ENCODE results near the gene SLC4A5. TPM values are rescaled to one million over a fixed set of nuclear protein-coding genes. Genes with fewer than 3 reads are reported as not detected.

SLC4A5 gene, protein sequence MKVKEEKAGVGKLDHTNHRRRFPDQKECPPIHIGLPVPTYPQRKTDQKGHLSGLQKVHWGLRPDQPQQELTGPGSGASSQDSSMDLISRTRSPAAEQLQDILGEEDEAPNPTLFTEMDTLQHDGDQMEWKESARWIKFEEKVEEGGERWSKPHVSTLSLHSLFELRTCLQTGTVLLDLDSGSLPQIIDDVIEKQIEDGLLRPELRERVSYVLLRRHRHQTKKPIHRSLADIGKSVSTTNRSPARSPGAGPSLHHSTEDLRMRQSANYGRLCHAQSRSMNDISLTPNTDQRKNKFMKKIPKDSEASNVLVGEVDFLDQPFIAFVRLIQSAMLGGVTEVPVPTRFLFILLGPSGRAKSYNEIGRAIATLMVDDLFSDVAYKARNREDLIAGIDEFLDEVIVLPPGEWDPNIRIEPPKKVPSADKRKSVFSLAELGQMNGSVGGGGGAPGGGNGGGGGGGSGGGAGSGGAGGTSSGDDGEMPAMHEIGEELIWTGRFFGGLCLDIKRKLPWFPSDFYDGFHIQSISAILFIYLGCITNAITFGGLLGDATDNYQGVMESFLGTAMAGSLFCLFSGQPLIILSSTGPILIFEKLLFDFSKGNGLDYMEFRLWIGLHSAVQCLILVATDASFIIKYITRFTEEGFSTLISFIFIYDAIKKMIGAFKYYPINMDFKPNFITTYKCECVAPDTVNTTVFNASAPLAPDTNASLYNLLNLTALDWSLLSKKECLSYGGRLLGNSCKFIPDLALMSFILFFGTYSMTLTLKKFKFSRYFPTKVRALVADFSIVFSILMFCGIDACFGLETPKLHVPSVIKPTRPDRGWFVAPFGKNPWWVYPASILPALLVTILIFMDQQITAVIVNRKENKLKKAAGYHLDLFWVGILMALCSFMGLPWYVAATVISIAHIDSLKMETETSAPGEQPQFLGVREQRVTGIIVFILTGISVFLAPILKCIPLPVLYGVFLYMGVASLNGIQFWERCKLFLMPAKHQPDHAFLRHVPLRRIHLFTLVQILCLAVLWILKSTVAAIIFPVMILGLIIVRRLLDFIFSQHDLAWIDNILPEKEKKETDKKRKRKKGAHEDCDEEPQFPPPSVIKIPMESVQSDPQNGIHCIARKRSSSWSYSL
- total RNA-seq = 1 to 10 TPM; 2.1 to 9.2 (median 6.2) TPM

DNA sequence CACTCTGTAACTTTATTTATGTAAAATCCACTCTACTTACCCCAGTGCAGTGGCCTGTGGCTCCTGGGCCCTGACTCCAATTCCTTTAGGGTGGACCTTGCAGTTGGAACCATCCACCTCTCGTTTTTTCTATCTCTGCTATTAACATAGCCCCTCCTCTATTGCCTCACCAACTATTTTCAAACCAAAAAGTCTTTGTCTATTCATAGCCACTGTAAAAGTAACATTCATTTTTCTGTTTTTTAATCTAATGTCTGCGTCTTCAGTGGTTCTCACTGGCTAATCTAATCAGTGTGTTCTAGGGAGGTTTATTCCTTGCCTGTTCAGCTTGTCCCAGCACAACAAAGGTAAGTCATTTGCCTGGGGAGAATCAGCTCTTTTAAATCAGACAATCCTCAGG is at the start of gene SLC4A5:
Gene SLC4A5, minus strand, starts transcription at position 101 of the 400 bp plus-strand sequence. CDS start 28,393 bp downstream, outside the sequence.
- Histone ChIP-seq H3K27ac (no peak within 1 kb of the TSS), H3K36me3 (no peaks in the 10 kb centered on the region), H3K9me3 (no peaks in the 10 kb centered on the region), H3K4me1 (no peaks in the 10 kb centered on the region), H3K27me3 (no peaks in the 10 kb centered on the region), H3K4me3 (no peak within 1 kb of the TSS)
- no peak for DNase-seq (ENCODE audit: low spot score in 2 of 2)
- intact Hi-C loops (cut with DNase I; ENCODE audit: low total_unique reads) = loop anchor here (10.0 kb wide), 1 partner anchor 551 kb away; no protein-coding TSS in a partner anchor
- TF ChIP-seq POLR2A (IDR thresholded peaks at IDR 0.05) (no peak), POLR2AphosphoS5 (IDR thresholded peaks at IDR 0.05) (no peak)
- TF ChIP-seq, protein P1, sequence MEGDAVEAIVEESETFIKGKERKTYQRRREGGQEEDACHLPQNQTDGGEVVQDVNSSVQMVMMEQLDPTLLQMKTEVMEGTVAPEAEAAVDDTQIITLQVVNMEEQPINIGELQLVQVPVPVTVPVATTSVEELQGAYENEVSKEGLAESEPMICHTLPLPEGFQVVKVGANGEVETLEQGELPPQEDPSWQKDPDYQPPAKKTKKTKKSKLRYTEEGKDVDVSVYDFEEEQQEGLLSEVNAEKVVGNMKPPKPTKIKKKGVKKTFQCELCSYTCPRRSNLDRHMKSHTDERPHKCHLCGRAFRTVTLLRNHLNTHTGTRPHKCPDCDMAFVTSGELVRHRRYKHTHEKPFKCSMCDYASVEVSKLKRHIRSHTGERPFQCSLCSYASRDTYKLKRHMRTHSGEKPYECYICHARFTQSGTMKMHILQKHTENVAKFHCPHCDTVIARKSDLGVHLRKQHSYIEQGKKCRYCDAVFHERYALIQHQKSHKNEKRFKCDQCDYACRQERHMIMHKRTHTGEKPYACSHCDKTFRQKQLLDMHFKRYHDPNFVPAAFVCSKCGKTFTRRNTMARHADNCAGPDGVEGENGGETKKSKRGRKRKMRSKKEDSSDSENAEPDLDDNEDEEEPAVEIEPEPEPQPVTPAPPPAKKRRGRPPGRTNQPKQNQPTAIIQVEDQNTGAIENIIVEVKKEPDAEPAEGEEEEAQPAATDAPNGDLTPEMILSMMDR (IDR thresholded peaks at IDR 0.05) = no peak

DNA sequence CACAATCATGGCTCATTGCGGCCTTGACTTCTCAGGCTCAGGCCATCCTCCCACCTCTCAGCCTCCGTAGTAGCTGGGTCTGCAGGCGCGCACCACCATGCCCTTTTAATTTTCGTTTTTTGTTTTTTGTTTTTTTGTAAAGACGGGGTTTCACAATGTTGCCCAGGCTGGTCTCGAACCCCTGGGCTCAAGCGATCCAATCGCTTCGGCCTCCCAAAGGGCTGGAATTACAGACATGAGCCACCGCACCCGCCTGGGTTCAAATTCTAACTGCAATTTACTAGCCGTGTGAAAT is 49.2 kb upstream of the SLC4A5 start:
- peaks cover 4 to 9% of the 10 kb centered on the region in 2 donors for H3K4me1 ChIP-seq
- H3K9me3 ChIP-seq = no peaks in the 10 kb centered on the region
- no peaks in the 10 kb centered on the region for H3K27me3 ChIP-seq
- DNase-seq (ENCODE audit: low spot score in 2 of 2) = no peak
- H3K36me3 ChIP-seq = no peaks in the 10 kb centered on the region
- H3K27ac ChIP-seq = no peak overlapping the region
- peak overlapping the region in 2 of 3 donors; percentile 96 to 97 for H3K4me3 ChIP-seq
- intact Hi-C loops (cut with DNase I; ENCODE audit: low total_unique reads) = no loop called here
- TF ChIP-seq, protein P1 (IDR thresholded peaks at IDR 0.05) = no peak
- TF ChIP-seq POLR2AphosphoS5 (IDR thresholded peaks at IDR 0.05) = no peak
- no peak for TF ChIP-seq POLR2A (IDR thresholded peaks at IDR 0.05)

DNA sequence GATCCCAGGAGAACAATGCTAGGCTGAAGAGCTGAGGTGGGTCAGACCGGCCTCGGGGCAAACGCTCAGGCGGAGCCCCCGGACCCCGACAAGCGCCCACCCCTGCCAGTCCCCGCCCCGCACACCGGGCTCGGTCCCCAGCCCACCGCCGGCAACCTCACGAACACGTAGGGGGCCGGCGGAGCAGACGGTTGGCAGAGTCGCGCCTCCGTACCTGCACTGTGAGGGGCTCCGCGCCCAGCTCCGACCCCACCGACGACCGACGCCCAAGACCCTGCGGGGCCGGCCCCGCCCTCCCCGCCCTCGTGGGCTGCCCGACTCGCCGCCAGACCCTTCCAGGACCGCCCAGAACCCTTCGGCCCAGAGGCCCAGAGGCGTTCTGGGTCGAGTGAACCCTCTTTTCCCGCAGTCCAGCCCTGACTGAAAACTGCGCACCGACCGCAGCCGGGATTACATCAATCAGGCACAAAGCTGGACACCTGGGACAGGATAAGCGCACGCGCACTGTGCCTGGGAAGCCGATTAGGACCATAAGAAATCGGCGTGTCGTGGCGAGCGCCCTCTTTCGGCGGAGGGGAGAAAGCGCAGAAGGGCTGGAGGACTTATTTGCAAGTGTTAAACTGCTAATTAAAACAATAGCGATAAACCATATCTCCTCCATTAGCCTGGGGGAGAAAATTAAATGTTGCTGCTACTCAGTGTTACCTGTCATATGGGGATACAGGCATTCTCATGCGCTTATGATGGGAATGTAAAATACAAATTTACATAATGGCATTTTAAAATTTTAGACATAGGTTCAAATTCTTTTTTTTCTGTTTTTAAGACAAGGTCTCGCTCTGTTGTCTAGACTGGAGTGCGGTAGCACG is 48.6 kb upstream of the SLC4A5 start:
- Histone ChIP-seq H3K4me1 (peaks cover 4 to 9% of the 10 kb centered on the region in 2 donors), H3K27me3 (no peaks in the 10 kb centered on the region), H3K27ac (peak overlapping the region; percentile 96 to 97), H3K36me3 (no peaks in the 10 kb centered on the region), H3K4me3 (peak overlapping the region; percentile 92 to 97 (median 96)), H3K9me3 (no peaks in the 10 kb centered on the region)
- intact Hi-C loops (cut with DNase I; ENCODE audit: low total_unique reads) = no loop called here
- TF ChIP-seq, protein P1 (IDR thresholded peaks at IDR 0.05) = peak; percentile 92 to 96 (median 92)
- TF ChIP-seq POLR2AphosphoS5 (IDR thresholded peaks at IDR 0.05) (peak; percentile 47 to 63 (median 48)), POLR2A (IDR thresholded peaks at IDR 0.05) (no peak)
- DNase-seq (ENCODE audit: low spot score in 2 of 2) = peak; percentile 82 to 93

DNA sequence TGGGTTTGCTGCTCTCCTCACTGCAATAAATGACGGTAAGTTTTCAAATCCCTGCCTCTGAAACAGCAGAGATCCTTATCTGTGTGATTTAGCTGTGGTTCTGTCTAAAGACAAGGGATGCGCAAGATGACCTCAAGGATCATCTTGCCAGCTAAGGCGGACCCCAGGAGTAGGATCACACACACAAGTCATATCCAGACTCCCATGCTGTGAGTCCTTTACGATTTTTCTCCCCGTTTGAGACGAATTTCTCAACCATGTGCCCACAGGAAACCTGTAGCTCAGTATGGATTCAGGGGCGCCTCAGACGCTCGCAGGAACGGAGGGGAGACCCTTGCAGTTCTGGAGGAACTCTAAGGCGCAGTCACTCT is 48.0 kb upstream of the SLC4A5 start:
- no peak for DNase-seq (ENCODE audit: low spot score in 2 of 2)
- intact Hi-C loops (cut with DNase I; ENCODE audit: low total_unique reads) = no loop called here
- Histone ChIP-seq H3K27me3 (no peaks in the 10 kb centered on the region), H3K9me3 (no peaks in the 10 kb centered on the region), H3K36me3 (no peaks in the 10 kb centered on the region), H3K27ac (peak overlapping the region; percentile 96 to 97), H3K4me3 (peak overlapping the region; percentile 92 to 97 (median 96)), H3K4me1 (peaks cover 4 to 9% of the 10 kb centered on the region in 2 donors)
- TF ChIP-seq POLR2AphosphoS5 (IDR thresholded peaks at IDR 0.05) = no peak

DNA sequence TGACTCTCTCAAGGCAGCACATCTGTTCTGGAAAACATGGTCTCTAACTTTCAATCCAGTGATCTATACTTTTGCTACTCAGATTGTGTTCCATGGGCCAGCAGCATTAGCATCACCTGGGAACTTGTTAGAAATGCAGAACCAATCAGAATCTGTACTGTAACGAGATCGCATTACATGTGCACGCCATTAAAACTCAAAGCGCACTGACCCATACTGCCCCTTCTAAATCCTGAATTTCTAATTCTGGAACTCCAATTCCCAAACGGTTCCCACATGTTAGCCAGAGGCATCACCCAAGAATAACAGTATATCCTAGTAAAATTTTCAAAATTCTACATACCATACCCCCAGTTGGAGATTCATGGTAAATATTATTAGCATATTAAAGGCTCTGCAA is 47.4 kb upstream of the SLC4A5 start:
- intact Hi-C loops (cut with DNase I; ENCODE audit: low total_unique reads) = no loop called here
- DNase-seq (ENCODE audit: low spot score in 2 of 2) = no peak
- no peaks in the 10 kb centered on the region for H3K27me3 ChIP-seq
- no peak overlapping the region for H3K27ac ChIP-seq
- no peaks in the 10 kb centered on the region for H3K36me3 ChIP-seq
- H3K9me3 ChIP-seq = no peaks in the 10 kb centered on the region
- TF ChIP-seq, protein P1 (IDR thresholded peaks at IDR 0.05) = no peak
- peaks cover 4 to 9% of the 10 kb centered on the region in 2 donors for H3K4me1 ChIP-seq
- peak overlapping the region; percentile 92 to 97 (median 96) for H3K4me3 ChIP-seq
